SKM-1 (cell line): ENCODE data around the gene RXFP4.
"Not testable (repeated sequence)": the region's sequence is repeated elsewhere in the genome, so short reads cannot be mapped to it uniquely, and the experiment has no call there.

Source experiments
- DNase-seq: peaks from one replicate; lab custom pipeline; 2025; ENCODE audit not compliant: unreplicated experiment; lab: John Stamatoyannopoulos, UW

RXFP4 gene

DNA sequence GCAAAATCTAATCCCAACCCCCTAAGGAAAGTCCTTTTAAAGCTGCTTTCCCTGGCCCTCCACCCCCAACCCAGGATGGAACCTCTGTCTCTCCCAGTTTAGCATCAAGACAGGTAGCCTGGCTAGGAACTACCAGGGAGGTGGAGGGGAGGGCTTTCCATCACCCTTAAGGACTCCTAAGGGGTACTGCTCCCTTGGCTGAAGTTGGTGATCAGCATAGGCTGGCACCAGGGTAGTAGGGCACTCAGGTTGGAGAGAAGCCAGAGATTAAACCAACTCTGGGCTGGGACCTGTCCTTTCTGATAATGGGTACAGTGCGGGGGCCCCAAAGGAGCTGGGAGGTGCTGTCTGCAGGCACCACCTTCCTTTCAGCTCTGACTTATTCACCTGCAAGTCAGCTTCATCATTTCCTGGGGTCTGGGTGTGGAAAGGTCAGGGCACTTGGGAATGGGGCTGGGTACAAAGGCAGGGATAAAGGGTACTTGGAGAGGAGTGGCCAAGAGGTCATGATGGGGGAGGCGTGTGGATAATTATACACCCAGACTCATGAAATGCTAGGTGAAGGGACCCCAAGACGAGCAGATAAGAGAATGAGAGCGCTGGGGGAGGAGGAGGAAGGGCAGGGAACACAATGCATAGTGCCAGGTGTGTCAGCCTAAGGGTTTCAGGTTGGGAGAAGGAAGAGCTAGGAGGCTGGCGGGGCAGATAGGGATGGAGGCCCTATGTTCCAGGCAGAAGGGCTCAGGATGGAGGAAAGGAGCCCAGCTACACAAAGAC lies 35.7 kb downstream of the RXFP4 start:
- no peak for DNase-seq

DNA sequence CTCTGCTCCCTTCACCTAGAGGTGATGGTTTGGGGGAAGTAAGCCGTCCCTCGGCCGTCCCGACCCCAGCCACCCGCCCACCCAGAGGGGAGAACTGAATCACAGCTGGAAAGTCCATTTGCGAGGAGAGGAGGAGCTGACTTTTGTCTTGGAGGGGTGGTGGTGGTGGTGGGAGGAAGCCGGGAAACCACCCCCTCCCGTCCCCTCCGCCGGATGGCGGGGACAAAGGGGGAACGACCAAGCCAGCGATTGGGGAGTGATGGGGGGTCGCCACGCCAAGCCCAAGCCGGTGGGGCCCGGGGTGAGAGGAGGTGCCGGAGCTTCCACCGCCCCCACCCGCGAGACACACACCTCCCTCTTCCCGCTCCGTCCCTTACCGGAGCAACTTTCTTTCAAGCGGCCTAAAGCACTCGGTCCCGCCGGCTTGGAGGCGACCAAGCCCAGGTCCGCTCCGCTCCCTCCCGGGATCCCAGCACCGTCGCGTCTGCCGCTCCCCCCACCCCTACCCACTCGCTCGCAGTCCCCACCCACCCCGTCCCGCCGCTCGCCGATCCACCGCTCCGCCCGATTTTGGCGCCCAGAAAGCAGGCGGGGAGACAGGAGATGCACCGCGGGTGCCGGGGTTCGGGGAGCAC lies 36.4 kb downstream of the RXFP4 start:
- no peak for DNase-seq

DNA sequence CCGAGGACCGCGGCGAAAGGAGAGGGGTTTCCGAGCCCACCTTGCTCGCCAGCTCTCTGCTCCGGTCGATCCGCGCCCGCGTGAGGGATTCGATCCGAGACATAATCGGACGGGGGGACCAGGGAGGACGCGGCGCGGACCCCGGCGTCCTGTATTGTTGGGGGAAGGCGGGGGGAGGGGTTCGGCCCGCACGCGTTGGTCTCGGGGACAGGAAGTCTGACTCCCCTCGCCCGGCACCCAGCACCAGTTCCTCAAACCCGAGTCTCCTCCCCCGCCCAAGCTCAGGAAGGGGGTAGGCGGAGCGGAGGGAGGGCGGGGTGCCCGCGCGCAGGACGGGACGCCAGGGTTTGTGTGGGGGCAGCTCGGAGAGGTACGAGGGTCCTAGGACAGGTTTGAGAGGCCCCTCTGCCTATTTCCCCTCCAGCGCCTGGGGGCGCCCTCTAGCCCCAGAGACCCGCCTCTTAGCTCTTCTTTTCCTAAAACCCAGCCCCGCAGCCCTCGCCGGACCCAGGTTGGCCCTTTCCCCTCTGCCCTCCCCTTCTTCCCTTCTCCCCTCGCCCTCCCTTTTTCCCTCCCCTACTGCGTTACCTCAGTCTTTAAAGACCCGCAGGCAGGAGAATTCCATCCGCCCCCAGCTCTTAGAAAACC lies 37.0 kb downstream of the RXFP4 start, which contains the start of gene ARHGEF2:
Gene ARHGEF2 (minus strand): TSS at position 223 of the 648 bp plus-strand sequence. CDS start 120 bp downstream, at position 103.
- DNase-seq, result peak; percentile 99

DNA sequence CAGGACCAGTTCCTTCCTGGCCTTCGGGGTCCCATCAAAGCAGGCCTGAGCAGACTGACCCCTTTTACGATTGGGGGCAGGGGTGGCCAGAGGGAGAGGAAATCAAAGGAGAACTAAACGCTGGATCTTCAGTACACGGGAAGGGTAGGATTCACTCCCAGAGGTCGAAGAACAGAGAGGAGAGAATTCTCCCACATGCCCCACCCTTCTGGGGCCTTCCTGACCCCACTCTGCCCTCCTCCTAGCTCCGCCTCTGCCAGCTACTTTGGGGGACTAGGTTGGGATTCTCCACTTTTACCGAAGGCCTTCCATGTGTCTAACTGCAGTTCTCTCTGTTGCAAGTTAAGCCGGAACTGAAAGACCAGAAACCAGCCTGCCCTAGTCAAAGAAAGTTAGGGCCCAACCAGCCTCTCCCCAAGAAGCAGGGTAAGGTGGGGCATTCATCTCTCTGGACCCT lies 37.6 kb downstream of the RXFP4 start:
- peak; percentile 29 for DNase-seq

DNA sequence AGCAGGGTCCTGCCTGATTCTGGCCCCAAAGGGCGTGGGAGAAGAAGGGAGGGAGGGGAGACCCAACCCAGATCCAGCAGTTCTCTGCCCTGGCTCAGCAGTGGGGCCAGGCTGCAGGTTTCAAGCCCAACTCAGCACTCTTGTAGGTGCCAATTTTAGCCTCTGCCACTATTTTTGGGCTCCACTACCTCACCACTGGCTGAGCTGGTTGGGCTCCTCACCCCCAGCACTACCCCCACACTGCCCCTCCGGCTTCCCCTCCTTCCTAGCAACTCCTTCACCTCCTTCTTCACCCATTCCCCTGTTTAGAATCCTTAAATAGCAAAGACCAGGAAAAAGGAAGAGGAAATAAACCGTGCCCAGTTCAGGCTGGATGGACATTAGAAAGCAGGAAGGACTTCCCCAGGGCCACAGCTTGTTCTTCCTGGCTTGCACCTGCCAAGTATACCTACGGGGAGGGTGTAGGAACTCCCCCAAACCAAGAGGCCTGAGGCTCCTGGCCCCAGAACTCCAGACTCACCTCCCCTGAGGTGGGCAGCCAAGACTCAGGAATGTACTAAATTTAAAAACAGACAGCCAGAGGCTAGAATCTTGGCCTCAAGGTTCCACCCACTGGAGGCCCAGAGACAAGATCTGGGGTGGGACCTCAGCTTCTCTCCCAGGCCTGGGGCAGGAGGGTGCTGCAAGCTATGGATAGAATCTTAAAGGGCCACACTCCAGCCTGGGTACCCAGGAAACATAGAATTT lies 38.3 kb downstream of the RXFP4 start:
- peak; percentile 19 for DNase-seq

DNA sequence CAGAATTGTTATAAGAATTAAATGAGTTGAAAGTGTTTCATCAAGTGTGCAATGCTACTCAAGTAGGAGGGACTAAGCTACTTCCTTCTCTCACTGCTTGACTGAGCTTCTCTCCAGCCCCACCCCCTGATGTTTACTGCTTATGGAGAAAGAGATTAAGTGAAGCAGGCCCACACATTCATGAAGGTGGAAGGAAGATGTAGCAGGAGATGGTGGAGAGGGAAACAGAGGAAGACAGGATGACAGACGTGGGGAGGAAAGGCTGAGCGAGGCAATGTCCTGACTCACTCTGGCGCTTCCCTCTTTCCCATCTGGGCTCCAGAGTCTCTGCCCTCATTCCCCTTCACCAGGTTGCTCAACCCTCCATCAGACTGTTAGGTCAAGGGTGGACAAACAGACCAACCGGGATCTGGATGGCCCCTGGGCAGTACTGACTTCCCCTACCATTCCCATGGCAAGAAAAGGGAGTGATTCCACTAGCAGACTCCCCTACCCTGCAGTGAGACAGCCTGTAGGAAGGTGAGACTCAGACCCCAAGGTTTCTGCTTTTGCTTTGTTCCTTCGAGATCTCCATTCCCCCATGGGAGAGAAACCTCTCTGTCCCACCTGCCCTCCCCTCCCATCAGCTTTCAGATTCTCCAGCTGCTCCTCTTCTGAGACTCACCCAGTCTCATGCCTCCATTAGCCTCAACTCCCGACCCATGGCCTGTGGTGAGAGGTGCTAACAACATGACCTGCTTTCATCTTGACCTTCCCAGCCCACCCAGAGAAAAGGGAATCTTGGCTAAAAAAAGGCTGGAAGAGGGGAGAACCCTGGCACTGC lies 40.0 kb downstream of the RXFP4 start:
- peak; percentile 88 for DNase-seq

DNA sequence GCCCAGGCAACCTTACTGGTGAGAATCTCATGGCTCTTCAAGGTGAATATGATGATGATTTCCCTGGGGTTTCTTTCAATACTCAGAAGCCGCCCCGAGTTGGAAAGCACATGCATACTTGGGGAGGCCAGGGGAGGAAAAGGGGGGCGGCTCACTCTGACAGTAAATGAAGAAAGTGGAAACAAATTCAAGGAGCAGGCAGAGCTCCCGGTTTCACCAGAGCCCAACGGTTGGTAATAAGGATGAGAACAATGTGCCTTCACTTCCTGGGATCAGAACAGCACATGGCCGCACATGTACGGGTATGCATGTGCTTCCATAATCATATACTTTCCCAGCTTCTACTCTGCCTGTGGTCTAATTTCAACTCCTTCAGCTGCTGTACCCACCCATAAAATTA lies 40.7 kb downstream of the RXFP4 start:
- no peak for DNase-seq

DNA sequence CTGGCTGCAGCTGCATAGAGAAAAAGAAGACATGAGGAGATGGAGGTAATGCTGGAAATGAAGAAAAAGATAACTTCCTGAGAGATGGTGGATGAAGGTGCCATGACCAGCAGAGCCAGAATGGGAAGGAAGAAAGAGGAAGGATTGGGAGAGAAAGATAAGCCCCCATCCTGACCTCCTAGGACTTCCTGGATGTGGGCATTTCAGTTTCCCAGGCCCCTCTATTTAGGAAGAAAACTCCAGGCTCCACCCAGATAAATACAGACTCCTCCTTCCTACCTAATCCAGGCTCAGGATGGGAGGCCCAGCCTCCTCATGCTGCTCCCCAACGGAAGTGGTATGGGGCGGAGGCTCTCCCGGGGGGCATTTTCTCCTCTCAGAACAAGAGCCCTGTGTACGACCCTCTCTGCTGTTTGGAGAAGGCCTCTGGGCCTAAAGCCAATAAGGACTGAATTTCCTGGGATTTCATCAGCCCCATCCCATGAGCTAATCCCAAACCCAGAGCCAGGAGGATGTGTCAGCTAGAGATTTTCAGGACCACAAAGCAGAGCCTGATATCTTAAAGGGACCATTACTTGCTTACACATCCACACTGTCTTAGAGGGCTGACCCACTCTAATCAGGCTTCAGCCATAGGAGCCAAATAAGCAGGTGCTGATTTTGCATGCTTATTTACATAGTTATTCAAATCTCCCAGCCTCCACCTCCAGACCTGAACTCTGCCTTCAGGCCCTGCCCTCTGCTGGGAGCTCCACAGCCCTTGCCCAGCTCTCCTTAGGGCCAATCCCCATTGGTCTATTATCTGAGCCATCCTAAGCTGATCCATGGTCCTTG lies 42.0 kb downstream of the RXFP4 start:
- no peak for DNase-seq

DNA sequence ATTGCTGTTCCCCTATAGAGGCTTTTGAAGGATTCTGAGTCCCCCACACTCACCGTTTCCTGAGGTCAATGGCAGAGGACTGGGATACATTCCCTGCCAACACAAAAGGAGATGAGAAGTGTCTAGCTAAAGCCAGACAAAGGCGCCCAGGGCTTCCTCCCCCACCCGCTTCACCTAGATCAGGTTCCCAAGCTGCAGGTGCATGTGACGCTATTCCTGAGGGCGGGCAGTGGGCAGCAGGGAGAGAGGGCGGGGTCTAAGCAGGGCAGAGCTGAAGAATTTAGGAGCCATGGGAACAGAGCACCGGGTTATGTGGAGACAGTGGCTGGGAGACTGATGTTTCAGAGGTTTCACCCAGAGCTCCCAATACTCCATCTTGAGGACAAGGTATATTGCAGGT lies 42.9 kb downstream of the RXFP4 start:
- no peak for DNase-seq

DNA sequence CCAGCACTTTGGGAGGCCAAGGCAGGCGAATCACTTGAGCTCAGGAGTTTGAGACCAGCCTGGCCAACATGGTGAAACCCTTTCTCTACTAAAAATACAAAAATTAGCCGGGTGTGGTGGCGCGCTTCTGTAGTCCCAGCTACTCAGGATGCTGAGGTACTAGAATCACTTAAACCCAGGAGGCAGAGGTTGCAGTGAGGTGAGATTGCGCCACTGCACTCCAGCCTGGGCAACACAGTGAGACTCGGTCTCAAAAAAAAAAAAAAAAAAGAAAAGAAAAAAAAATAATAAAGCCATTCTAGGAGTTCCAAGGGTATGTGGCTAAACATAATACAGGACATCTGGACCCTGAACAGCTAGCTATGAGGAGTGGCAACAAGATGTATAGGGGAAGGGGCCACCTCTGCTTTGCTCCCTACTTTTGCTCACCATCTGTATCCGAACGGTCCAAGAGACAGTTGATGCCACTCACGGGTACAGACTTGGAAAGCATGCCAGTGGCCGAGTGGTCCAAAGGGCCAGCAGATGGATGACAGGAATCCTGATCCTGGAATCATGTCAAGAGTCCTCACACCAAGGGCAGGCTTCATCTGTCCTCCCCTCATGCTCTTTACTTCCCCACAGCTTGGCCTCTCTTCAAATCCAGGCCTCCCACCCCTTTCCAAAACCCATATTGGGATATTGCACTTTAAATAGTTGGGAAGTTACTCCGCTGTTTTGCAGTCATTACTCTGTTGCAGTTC lies 43.6 kb downstream of the RXFP4 start:
- DNase-seq, result not testable (repeated sequence)

DNA sequence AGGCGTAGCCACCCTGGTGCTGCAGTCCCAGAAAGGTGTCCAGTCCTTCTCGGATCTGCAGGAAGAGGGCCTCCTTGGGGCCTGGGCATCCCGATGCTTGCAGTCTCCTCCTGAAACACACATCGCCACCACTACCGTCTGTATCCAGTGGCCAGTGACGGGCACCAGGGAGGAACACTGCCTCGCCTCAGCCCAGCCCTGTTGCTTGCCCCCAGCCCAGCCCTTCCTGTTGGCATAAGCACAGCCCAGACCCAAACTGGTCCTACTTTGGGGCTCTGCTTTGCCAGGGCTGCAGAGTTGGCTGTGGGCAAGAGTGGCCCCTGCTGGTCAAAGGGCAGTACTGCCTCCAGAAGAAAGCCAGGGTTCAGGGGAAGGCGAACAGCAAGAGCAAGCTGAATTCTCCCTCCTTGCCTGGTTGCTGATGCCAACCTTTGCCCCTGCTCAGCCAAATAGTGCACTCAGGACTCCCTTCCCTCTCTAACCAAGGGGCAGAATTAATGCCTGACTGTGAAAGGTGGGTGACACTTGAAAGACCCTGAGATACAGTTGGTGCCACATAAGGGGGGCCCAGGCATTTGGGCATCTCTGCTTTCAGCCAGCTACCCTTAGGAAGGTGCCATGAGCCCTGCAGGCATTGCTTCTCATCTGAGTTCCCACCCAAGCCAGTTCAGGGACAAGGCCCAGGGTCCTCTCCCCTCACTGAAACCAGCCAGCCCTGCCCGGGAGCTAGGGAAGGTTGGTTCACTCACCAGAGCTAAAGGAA lies 48.0 kb downstream of the RXFP4 start:
- peak; percentile 79 for DNase-seq

DNA sequence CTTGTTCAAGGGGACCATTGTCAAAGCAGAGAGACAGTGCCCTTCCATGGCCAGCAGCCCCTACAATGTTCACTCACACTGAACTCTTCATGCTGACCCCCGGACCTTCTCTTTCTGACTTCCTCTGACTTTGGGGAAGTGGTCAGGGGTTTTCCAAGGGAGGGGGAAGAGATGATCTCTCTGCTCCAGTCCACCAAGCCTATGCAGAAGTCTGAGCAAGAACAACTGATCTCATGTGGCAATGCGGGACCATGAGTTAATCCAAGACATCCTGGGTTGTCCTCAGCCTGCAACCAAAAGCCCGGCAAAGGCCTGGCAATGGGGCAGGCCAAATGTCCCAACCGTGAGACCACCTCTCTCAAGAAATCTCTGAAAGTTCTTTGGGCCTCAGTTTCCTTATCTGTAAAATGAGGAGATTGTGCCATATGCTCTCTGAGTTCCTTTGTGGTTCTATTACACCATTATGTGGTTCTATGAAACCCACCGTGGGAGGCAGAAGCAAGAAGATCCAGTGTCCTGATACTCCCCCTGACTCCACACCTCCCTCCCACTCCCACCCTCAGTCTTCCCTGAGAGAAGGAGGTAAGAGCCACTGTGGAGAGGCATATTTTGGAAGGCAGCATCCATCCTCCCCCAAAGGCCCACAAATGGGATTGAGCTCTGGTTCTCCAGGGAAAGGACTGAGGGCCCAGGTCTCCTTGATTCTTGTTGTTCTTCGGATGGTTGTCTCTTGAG lies 48.7 kb downstream of the RXFP4 start:
- peak; percentile 98 for DNase-seq
